HS-5 (cell line): ENCODE measurements around the gene MAD2L1.
A peak's percentile ranks its signal among the peaks of the same experiment; 100 is the strongest.

Experiments used
- DNase-seq: peaks from one replicate; pipeline ENCODE4 v3.0.0-alpha.2; 2012; ENCODE audit warnings: low read depth

The MAD2L1 gene

GRCh38 chr4:120057416-120057815 is 9.2 kb downstream of the MAD2L1 start:
- DNase-seq: no peak

- no peak for DNase-seq
Observed at GRCh38 chr4:120056246-120056645, 10.4 kb downstream of the MAD2L1 start.

GRCh38 chr4:120055795-120056194 is 10.9 kb downstream of the MAD2L1 start:
- DNase-seq: no peak

- DNase-seq: no peak
Observed at GRCh38 chr4:120055162-120055561, 11.5 kb downstream of the MAD2L1 start.

GRCh38 chr4:120053911-120054310 is 12.7 kb downstream of the MAD2L1 start:
- no peak for DNase-seq

GRCh38 chr4:120052856-120053255 is 13.8 kb downstream of the MAD2L1 start:
- DNase-seq: peak; percentile 80

- DNase-seq: no peak
Observed at GRCh38 chr4:120051253-120051652, 15.4 kb downstream of the MAD2L1 start.

GRCh38 chr4:120049732-120050494 is 16.7 kb downstream of the MAD2L1 start:
- DNase-seq: peak; percentile 58

- no peak for DNase-seq
Observed at GRCh38 chr4:120043828-120044227, 22.8 kb downstream of the MAD2L1 start.

GRCh38 chr4:120037411-120037810 is 29.2 kb downstream of the MAD2L1 start:
- DNase-seq: no peak

GRCh38 chr4:120034913-120035312 is 31.7 kb downstream of the MAD2L1 start:
- no peak for DNase-seq

- no peak for DNase-seq
Observed at GRCh38 chr4:120026853-120027252, 39.8 kb downstream of the MAD2L1 start.

GRCh38 chr4:120025516-120025915 is 41.1 kb downstream of the MAD2L1 start:
- no peak for DNase-seq

GRCh38 chr4:120018786-120019185 is 47.9 kb downstream of the MAD2L1 start:
- no peak for DNase-seq

- no peak for DNase-seq
Observed at GRCh38 chr4:120017939-120018692, 48.5 kb downstream of the MAD2L1 start.

- DNase-seq: no peak
Observed at GRCh38 chr4:120011725-120012124, 54.9 kb downstream of the MAD2L1 start.

GRCh38 chr4:120010646-120011045 is 56.0 kb downstream of the MAD2L1 start:
- DNase-seq: no peak

- peak; percentile 40 for DNase-seq
Observed at GRCh38 chr4:120009731-120010130, 56.9 kb downstream of the MAD2L1 start.

GRCh38 chr4:120008957-120009356 is 57.7 kb downstream of the MAD2L1 start:
- DNase-seq: no peak

GRCh38 chr4:120007896-120008436 is 58.7 kb downstream of the MAD2L1 start:
- DNase-seq: no peak

GRCh38 chr4:120007191-120007871 is 59.3 kb downstream of the MAD2L1 start:
- peak; percentile 74 for DNase-seq
